Endothelial cell of umbilical vein (primary cell): ENCODE results near the gene FOXL3.

Experiments
- EZH2 ChIP-seq: IDR thresholded peaks from 2 replicates; pipeline ENCODE4 v1.6.1; 2012; ENCODE audit warnings: borderline replicate concordance, low read depth, mild to moderate bottlenecking, moderate library complexity, low read length, inconsistent platforms; ENCODE audit not compliant: severe bottlenecking
- FOS ChIP-seq: IDR thresholded peaks from 2 replicates; pipeline ENCODE4 v1.6.1; 2011; ENCODE audit warnings: mild to moderate bottlenecking, low read length, moderate library complexity, borderline replicate concordance; ENCODE audit not compliant: insufficient read depth
- GATA2 ChIP-seq: IDR thresholded peaks from 2 replicates; pipeline ENCODE4 v1.7.0; 2011; ENCODE audit warnings: low read depth, mild to moderate bottlenecking, moderate library complexity, mixed read lengths, low read length; ENCODE audit not compliant: insufficient read length, insufficient read depth
- JUN ChIP-seq: IDR thresholded peaks from 2 replicates; pipeline ENCODE4 v1.6.1; 2011; ENCODE audit warnings: borderline replicate concordance, low read depth; ENCODE audit not compliant: insufficient read length, insufficient read depth
- POLR2A ChIP-seq: IDR thresholded peaks from 2 replicates; pipeline ENCODE4 v1.6.1; 2012; ENCODE audit warnings: low read depth, mild to moderate bottlenecking, control low read depth, low read length
- POLR2AphosphoS5 ChIP-seq: IDR thresholded peaks from 2 replicates; pipeline ENCODE4 v1.6.1; 2012; ENCODE audit warnings: low read depth, mild to moderate bottlenecking, control low read depth, low read length, moderate library complexity; ENCODE audit not compliant: insufficient read depth
- TF ChIP-seq, protein P1 (sequence below), 2 donors: IDR thresholded peaks; 1 replicate in 1 of 2; 2 replicates in 1 of 2; pipeline ENCODE4 v1.5.1; 2011; ENCODE audit warnings: low read length in 2 of 2, mild to moderate bottlenecking in 2 of 2, moderate library complexity in 2 of 2, control low read depth in 1 of 2, inconsistent platforms in 1 of 2, low read depth in 1 of 2; ENCODE audit not compliant: insufficient read depth in 1 of 2; ENCODE audit errors: extremely low read depth in 1 of 2
- TF ChIP-seq, protein P2 (sequence below): IDR thresholded peaks from 2 replicates; pipeline ENCODE4 v1.6.1; 2011; ENCODE audit not compliant: insufficient read depth, insufficient read length

DNA sequence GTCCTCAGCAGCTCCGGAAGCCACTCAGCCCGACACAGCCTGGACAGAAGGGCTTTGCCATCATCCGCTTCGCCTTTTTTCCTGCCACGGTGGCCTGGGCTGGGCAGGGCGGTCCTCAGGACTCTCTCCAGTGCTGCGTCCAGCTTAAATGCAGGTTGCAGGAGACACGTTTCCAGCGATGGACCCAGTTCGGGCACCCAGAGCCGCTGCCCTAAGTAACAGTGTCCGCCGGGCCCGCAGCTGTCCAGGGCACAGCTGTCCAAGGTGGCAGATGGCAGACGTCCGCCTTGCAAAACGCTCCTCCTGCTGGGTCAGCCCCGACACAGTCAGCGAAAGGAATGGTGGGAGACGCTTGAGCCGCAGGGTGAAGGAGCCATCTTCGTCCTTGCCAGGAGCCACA is 37.0 kb upstream of the FOXL3 start:
- TF ChIP-seq, protein P1, sequence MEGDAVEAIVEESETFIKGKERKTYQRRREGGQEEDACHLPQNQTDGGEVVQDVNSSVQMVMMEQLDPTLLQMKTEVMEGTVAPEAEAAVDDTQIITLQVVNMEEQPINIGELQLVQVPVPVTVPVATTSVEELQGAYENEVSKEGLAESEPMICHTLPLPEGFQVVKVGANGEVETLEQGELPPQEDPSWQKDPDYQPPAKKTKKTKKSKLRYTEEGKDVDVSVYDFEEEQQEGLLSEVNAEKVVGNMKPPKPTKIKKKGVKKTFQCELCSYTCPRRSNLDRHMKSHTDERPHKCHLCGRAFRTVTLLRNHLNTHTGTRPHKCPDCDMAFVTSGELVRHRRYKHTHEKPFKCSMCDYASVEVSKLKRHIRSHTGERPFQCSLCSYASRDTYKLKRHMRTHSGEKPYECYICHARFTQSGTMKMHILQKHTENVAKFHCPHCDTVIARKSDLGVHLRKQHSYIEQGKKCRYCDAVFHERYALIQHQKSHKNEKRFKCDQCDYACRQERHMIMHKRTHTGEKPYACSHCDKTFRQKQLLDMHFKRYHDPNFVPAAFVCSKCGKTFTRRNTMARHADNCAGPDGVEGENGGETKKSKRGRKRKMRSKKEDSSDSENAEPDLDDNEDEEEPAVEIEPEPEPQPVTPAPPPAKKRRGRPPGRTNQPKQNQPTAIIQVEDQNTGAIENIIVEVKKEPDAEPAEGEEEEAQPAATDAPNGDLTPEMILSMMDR (IDR thresholded peaks at IDR 0.05; ENCODE audit: extremely low read depth in 1 of 2, insufficient read depth in 1 of 2, low read depth in 1 of 2, low read length in 2 of 2), result no peak
- no peak for TF ChIP-seq POLR2AphosphoS5
- TF ChIP-seq, protein P2, sequence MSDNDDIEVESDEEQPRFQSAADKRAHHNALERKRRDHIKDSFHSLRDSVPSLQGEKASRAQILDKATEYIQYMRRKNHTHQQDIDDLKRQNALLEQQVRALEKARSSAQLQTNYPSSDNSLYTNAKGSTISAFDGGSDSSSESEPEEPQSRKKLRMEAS, result no peak
- no peak for TF ChIP-seq POLR2A
- no peak for TF ChIP-seq FOS
- no peak for TF ChIP-seq EZH2
- no peak for TF ChIP-seq JUN
- no peak for TF ChIP-seq GATA2
